IMR-90 (cell line): Measurements from ENCODE around the gene LAIR1. TPM values are rescaled to one million over a fixed set of nuclear protein-coding genes. Genes with fewer than 3 reads are reported as not detected.

Experiments
- ATAC-seq: fragments of 200-7000 bp; cut with Tn5 transposase; 2 replicates; pipeline ENCODE4 v1.9.1; 2020; ENCODE audit warnings: low read depth, mild to moderate bottlenecking, moderate library complexity
- BruUV-seq: library from RNA; stranded (reverse); fragments of 400-500 nt; replicated peaks from 2 replicates; lab custom pipeline; 2021; lab: Mats Ljungman, UMichigan
- CTCF ChIA-PET: fragments of 300-600 bp; formaldehyde crosslinking; extraction: SDS; loops from one replicate; lab custom pipeline; 2021; ENCODE audit warnings: antibody characterized with exemption; lab: Yijun Ruan, JAX
- POLR2A ChIA-PET: fragments of 300-600 bp; sonication (Branson Sonifier 250); formaldehyde crosslinking; loops from one replicate; lab custom pipeline; 2022; ENCODE audit warnings: antibody characterized with exemption; ENCODE audit not compliant: unreplicated experiment; lab: Charles Lee
- DNase-seq: peaks from one replicate; pipeline ENCODE4 v3.0.0; 2013
- H2AFZ ChIP-seq: replicated peaks from 2 replicates; pipeline ENCODE3; 2013; ENCODE audit warnings: low read length, mild to moderate bottlenecking; ENCODE audit not compliant: poor library complexity
- H2AK5ac ChIP-seq: 2 replicates; pipeline ENCODE4 v1.6.1; 2013; ENCODE audit warnings: low read depth, low read length, inconsistent platforms
- H2AK9ac ChIP-seq: replicated peaks from 2 replicates; pipeline ENCODE3; 2013; ENCODE audit warnings: mild to moderate bottlenecking, low read depth, low read length, moderate library complexity; ENCODE audit not compliant: poor library complexity
- H2BK120ac ChIP-seq: 2 replicates; pipeline ENCODE4 v1.6.1; 2013; ENCODE audit warnings: low read depth, low read length, inconsistent platforms
- H2BK15ac ChIP-seq: 3 replicates; pipeline ENCODE4 v1.6.1; 2013; ENCODE audit warnings: low read depth, low read length, inconsistent platforms
- H2BK20ac ChIP-seq: 2 replicates; pipeline ENCODE4 v1.6.1; 2013; ENCODE audit warnings: low read depth, mild to moderate bottlenecking, inconsistent platforms, low read length, moderate library complexity
- H2BK5ac ChIP-seq: 2 replicates; pipeline ENCODE4 v1.6.1; 2013; ENCODE audit warnings: mild to moderate bottlenecking, low read depth, low read length, inconsistent platforms; ENCODE audit not compliant: poor library complexity, severe bottlenecking
- H3K14ac ChIP-seq: replicated peaks from 2 replicates; pipeline ENCODE4 v1.6.1; 2013; ENCODE audit warnings: low read depth, low read length, inconsistent platforms
- H3K18ac ChIP-seq: 2 replicates; pipeline ENCODE4 v1.6.1; 2013; ENCODE audit warnings: low read depth, low read length, control low read depth
- H3K23ac ChIP-seq: 2 replicates; pipeline ENCODE4 v1.6.1; 2013; ENCODE audit warnings: low read depth, low read length, inconsistent platforms
- H3K27ac ChIP-seq: 2 replicates; pipeline ENCODE4 v1.5.1; 2013; ENCODE audit warnings: mild to moderate bottlenecking, control low read depth, low read length; ENCODE audit not compliant: insufficient read depth
- H3K27me3 ChIP-seq: 2 replicates; pipeline ENCODE4 v1.6.1; 2013; ENCODE audit warnings: low read length; ENCODE audit not compliant: control insufficient read depth, insufficient read depth
- H3K36me3 ChIP-seq: 2 replicates; pipeline ENCODE4 v1.6.1; 2013; ENCODE audit warnings: low read length, mixed read lengths; ENCODE audit not compliant: control insufficient read depth, insufficient read depth
- H3K4ac ChIP-seq: 2 replicates; pipeline ENCODE4 v1.6.1; 2013; ENCODE audit warnings: low read depth, low read length, inconsistent platforms
- H3K4me1 ChIP-seq: 2 replicates; pipeline ENCODE4 v1.6.1; 2013; ENCODE audit warnings: low read length, mixed read lengths; ENCODE audit not compliant: control insufficient read depth, insufficient read depth
- H3K4me2 ChIP-seq: 2 replicates; pipeline ENCODE4 v1.6.1; 2013; ENCODE audit warnings: low read depth, mild to moderate bottlenecking, control low read depth, low read length, moderate library complexity
- H3K4me3 ChIP-seq: 2 replicates; pipeline ENCODE4 v1.5.1; 2013; ENCODE audit warnings: low read depth, mild to moderate bottlenecking, control low read depth, low read length, moderate library complexity; ENCODE audit not compliant: insufficient read depth
- H3K56ac ChIP-seq: 2 replicates; pipeline ENCODE4 v1.6.1; 2013; ENCODE audit warnings: low read length, inconsistent platforms; ENCODE audit not compliant: insufficient read depth; ENCODE audit errors: extremely low read depth
- H3K79me1 ChIP-seq, 2 experiments: 2 replicates each; pipeline ENCODE4 v1.6.1; 2013; ENCODE audit warnings: low read length in 2 of 2, inconsistent platforms in 1 of 2, low read depth in 1 of 2
- H3K9ac ChIP-seq: 2 replicates; pipeline ENCODE4 v1.6.1; 2013; ENCODE audit warnings: low read depth, low read length, control low read depth
- H3K9me1 ChIP-seq: 2 replicates; pipeline ENCODE4 v1.6.1; 2013; ENCODE audit warnings: low read length, inconsistent platforms; ENCODE audit not compliant: insufficient read depth
- H3K9me3 ChIP-seq: 2 replicates; pipeline ENCODE4 v1.6.1; 2013; ENCODE audit warnings: low read length; ENCODE audit not compliant: control insufficient read depth, insufficient read depth
- H4K20me1 ChIP-seq: 2 replicates; pipeline ENCODE4 v1.6.1; 2013; ENCODE audit warnings: low read length, inconsistent platforms; ENCODE audit not compliant: insufficient read depth
- H4K5ac ChIP-seq: 2 replicates; pipeline ENCODE4 v1.6.1; 2013; ENCODE audit warnings: mild to moderate bottlenecking, low read depth, low read length, control low read depth
- H4K8ac ChIP-seq, 2 experiments: 2 replicates each; pipeline ENCODE4 v1.6.1; 2013; ENCODE audit warnings: low read depth in 2 of 2, low read length in 2 of 2, control low read depth in 1 of 2, inconsistent platforms in 1 of 2
- H4K91ac ChIP-seq: 2 replicates; pipeline ENCODE4 v1.6.1; 2013; ENCODE audit warnings: low read depth, low read length, inconsistent platforms; ENCODE audit not compliant: insufficient read depth
- BHLHE40 ChIP-seq: fragments of 150-350 bp; IDR thresholded peaks from 2 replicates; pipeline ENCODE4 v1.6.1; 2016; ENCODE audit warnings: mild to moderate bottlenecking, low read depth, low read length
- CHD1 ChIP-seq: IDR thresholded peaks from 2 replicates; pipeline ENCODE4 v1.6.1; 2012; ENCODE audit warnings: low read depth, low read length, improper control_type of control experiment
- FOS ChIP-seq: fragments of 150-350 bp; IDR thresholded peaks from 2 replicates; pipeline ENCODE4 v1.6.1; 2016; ENCODE audit warnings: low read depth, low read length
- NFE2L2 ChIP-seq: fragments of 150-350 bp; IDR thresholded peaks from 2 replicates; pipeline ENCODE4 v1.6.1; 2016; ENCODE audit warnings: low read depth, mild to moderate bottlenecking, low read length
- POLR2A ChIP-seq: IDR thresholded peaks from 2 replicates; pipeline ENCODE4 v1.6.1; 2012; ENCODE audit warnings: mild to moderate bottlenecking, low read depth, low read length
- RCOR1 ChIP-seq: IDR thresholded peaks from 2 replicates; pipeline ENCODE4 v1.6.1; 2012; ENCODE audit warnings: mild to moderate bottlenecking, low read length, improper control_type of control experiment; ENCODE audit not compliant: insufficient replicate concordance
- RFX5 ChIP-seq: IDR thresholded peaks from 2 replicates; pipeline ENCODE4 v1.8.0; 2012; ENCODE audit warnings: low read depth, mild to moderate bottlenecking, low read length, moderate library complexity
- WGBS, 2 experiments: methylation state at CpG; one replicate each; pipeline versions ENCODE4 v1.1.5 to v1.1.7; 2013; ENCODE audit warnings: missing lambda C conversion rate in 2 of 2; ENCODE audit not compliant: insufficient read length in 1 of 2; ENCODE audit errors: extremely low coverage in 2 of 2; 5-methylcytosine and 5-hydroxymethylcytosine counted together
- dilution Hi-C: fragments of 300-500 bp; cut with HindIII; formaldehyde crosslinking; loops from one replicate; pipeline ENCODE4 v1.14.3; 2018; ENCODE audit warnings: low sequenced_read_pairs; ENCODE audit not compliant: unreplicated experiment
- in situ Hi-C: fragments of 300-500 bp; cut with MboI; formaldehyde crosslinking; loops from 3 replicates; pipeline ENCODE4 v1.14.3; 2019; ENCODE audit warnings: low sequenced_read_pairs, inconsistent platforms, mixed read lengths
- intact Hi-C: fragments of 100-400 bp; cut with micrococcal nuclease; formaldehyde crosslinking; loops from 2 replicates; pipeline ENCODE4 v1.10.0; 2022
- polyA plus RNA-seq, 3 experiments: library from polyadenylated mRNA; depleted of rRNA; stranded (reverse); fragments of >200 nt; gene quantifications; 2 replicates each; pipeline ENCODE4 v1.2.3, GENCODE V29; 2012; ENCODE audit warnings: low replicate concordance in 1 of 3
- total RNA-seq: library from RNA; depleted of rRNA; stranded (reverse); fragments of >200 nt; gene quantifications from 2 replicates; pipeline ENCODE4 v1.2.3, GENCODE V29; 2012

LAIR1 gene
- total and polyA plus RNA-seq, 2 of the 4 experiments (the other 2 are of a cell fraction), result not detected

DNA sequence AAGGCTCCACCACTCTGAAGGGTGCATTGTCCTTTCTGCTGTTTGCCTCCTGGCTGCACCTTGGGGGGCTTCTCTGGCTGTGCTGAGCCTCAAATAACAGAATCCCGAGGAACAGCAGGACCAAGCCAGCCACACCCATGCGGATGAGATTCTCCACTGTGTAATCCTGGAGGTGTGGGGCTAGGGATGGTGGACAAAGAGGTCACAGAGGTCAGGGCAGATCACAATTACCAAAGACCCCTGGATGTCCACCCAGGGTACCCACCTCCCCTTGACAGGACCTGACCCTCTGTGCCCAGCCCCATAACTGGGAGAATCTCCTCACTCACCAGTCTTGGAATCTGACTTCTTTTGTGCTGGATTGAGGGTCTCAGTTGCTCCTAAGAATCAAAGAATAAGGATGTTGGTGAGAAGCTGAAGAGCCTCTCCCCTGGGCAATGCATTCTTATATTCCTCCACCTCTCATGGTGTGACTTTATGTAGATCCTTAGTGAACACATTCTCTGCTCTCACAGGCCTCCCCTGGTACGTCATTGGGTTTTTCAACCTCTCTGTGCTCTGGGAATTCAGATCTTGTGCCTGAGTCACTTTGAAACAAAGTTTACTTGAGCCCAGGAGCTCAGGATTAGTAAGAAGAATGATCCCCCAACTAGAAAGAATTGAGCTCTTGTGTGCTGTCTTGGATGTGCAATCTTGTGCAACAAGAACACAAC, 31.0 kb downstream of the LAIR1 start:
- Histone ChIP-seq H3K27ac (no peak overlapping the region), H3K79me1 (no peaks in the 10 kb centered on the region), H4K20me1 (no peaks in the 10 kb centered on the region; the same call in 1 of the 2 replicates), H3K4me3 (no peak overlapping the region), H3K56ac (no peak overlapping the region), H4K5ac (no peak overlapping the region), H3K4ac (no peak overlapping the region), H4K8ac (no peak overlapping the region), H3K27me3 (no peaks in the 10 kb centered on the region), H2BK15ac (no peak overlapping the region), H2AFZ (no peak overlapping the region), H3K4me2 (no peak overlapping the region), H3K9ac (no peak overlapping the region), H2AK5ac (no peak overlapping the region), H4K91ac (no peak overlapping the region), H3K9me1 (no peaks in the 10 kb centered on the region), H3K23ac (no peak overlapping the region), H2BK20ac (no peak overlapping the region), H3K36me3 (no peaks in the 10 kb centered on the region), H3K18ac (no peak overlapping the region), H3K9me3 (peaks cover 6% of the 10 kb centered on the region; the same call in 1 of the 2 replicates), H3K4me1 (no peaks in the 10 kb centered on the region), H2BK120ac (no peak overlapping the region), H2BK5ac (no peak overlapping the region), H2AK9ac (no peak overlapping the region), H3K14ac (no peak overlapping the region)
- intact Hi-C loops (no loop called here), dilution Hi-C loops (no loop called here), in situ Hi-C loops (no loop called here)
- no TSS peak for BruUV-seq
- CTCF ChIA-PET, result no interaction called here
- POLR2A ChIA-PET, result no interaction called here
- ATAC-seq, result no peak
- no peak for DNase-seq
- no CpG with 5 or more reads among the region's 3 CpGs for WGBS, 2 experiments
- TF ChIP-seq FOS (no peak), BHLHE40 (no peak), RFX5 (no peak), RCOR1 (no peak), CHD1 (no peak), NFE2L2 (no peak), POLR2A (no peak)
